Lung (tissue), 12 donors: Measurements from ENCODE around the gene SLC5A4. TPM values are rescaled to one million over a fixed set of nuclear protein-coding genes. Genes with fewer than 3 reads are reported as not detected.

Source experiments
- ATAC-seq: fragments of 200-7000 bp; cut with Tn5 transposase; one replicate; pipeline ENCODE4 v1.9.1; 2020; ENCODE audit warnings: moderate number of reproducible peaks; ENCODE audit not compliant: insufficient read depth, low FRiP score
- DNase-seq, 3 donors: peaks; one replicate each; pipeline ENCODE4 v3.0.0-alpha.2; 2013 to 2017
- H3K27ac ChIP-seq, 2 donors: one replicate each; pipeline ENCODE4 v1.5.1; 2013; ENCODE audit warnings: mild to moderate bottlenecking in 2 of 2, moderate library complexity in 2 of 2, control low read depth in 1 of 2, inconsistent platforms in 1 of 2, low read depth in 1 of 2, low read length in 1 of 2
- H3K27me3 ChIP-seq, 3 donors: one replicate each; pipeline ENCODE4 v1.5.1; 2013; ENCODE audit warnings: low read length in 2 of 3; ENCODE audit not compliant: control insufficient read depth in 3 of 3, insufficient read depth in 3 of 3
- H3K36me3 ChIP-seq, 4 donors: one replicate each; pipeline ENCODE4 v1.5.1; 2013; ENCODE audit warnings: low read length in 4 of 4, mild to moderate bottlenecking in 1 of 4, moderate library complexity in 1 of 4; ENCODE audit not compliant: control insufficient read depth in 4 of 4, insufficient read depth in 4 of 4
- H3K4me1 ChIP-seq, 5 donors: one replicate each; pipeline ENCODE4 v1.5.1; 2013; ENCODE audit warnings: low read length in 5 of 5, mild to moderate bottlenecking in 2 of 5, moderate library complexity in 1 of 5; ENCODE audit not compliant: control insufficient read depth in 5 of 5, insufficient read depth in 5 of 5
- H3K4me3 ChIP-seq: one replicate; pipeline ENCODE4 v1.5.1; 2013; ENCODE audit warnings: mild to moderate bottlenecking, control low read depth, moderate library complexity
- H3K9ac ChIP-seq, 2 donors: one replicate each; pipeline ENCODE4 v1.5.1; 2013; ENCODE audit warnings: low read length in 2 of 2, control low read depth in 1 of 2; ENCODE audit not compliant: insufficient read depth in 1 of 2
- H3K9me3 ChIP-seq, 4 donors: one replicate each; pipeline ENCODE4 v1.5.1; 2013; ENCODE audit warnings: low read length in 3 of 4, mild to moderate bottlenecking in 1 of 4, moderate library complexity in 1 of 4; ENCODE audit not compliant: control insufficient read depth in 4 of 4, insufficient read depth in 3 of 4
- WGBS, 2 donors: extraction: QIAGEN DNeasy Blood & Tissue Kit; methylation state at CpG; one replicate each; pipeline ENCODE4 v1.1.7; 2013; 5-methylcytosine and 5-hydroxymethylcytosine counted together
- polyA plus RNA-seq, 2 donors: library from polyadenylated mRNA; stranded (reverse); fragments of 200-250 nt; gene quantifications; one replicate each; pipeline ENCODE4 v1.2.1, GENCODE V29; 2013
- total RNA-seq, 2 donors: library from RNA; depleted of rRNA in 1 of 2; stranded (reverse); fragments of >200 nt in 1 of 2; gene quantifications; one replicate each; pipeline ENCODE4 v1.2.1, GENCODE V29; 2014 to 2021
- TF ChIP-seq, protein P1 (sequence below): IDR thresholded peaks from 2 replicates; pipeline ENCODE4 v1.5.1; 2012; ENCODE audit warnings: mild to moderate bottlenecking; ENCODE audit errors: control extremely low read depth, extremely low read depth
- donor health status: control.
- donor health status: control.
- donor health status: Bipolar disorder and iron deficiency.
- donor health status: healthy.
- donor health status: DM: yes; HTN: yes; CAD: no.

SLC5A4 gene
- total and polyA plus RNA-seq, 4 donors = 0.30 to 1.9 (median 0.95) TPM

DNA sequence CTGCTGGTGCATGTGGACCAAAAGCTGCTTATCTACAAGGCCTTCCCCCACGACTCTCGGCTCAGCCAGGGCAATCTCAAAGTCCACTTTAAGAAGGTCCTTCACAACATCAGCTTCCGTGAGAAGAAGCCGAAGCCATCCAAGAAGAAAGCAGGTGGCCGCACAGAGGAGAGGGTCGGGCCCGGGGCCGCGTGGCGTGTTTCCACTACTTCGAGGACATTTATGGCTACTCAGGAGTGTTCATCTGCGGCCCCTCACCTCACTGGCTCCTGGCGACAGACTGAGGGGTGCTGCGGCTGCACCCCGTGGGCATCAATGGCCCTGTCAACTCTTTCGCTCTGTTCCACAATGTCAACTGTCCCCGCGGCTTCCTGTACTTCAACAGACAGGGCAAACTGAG, 16.2 kb upstream of the SLC5A4 start:
- H3K36me3 ChIP-seq = no peaks in the 10 kb centered on the region
- no peak overlapping the region for H3K9ac ChIP-seq
- 90 to 92% methylated on average over 18 of the region's 18 CpGs for WGBS, 2 donors
- no peaks in the 10 kb centered on the region for H3K4me1 ChIP-seq
- no peak overlapping the region for H3K4me3 ChIP-seq
- TF ChIP-seq, protein P1, sequence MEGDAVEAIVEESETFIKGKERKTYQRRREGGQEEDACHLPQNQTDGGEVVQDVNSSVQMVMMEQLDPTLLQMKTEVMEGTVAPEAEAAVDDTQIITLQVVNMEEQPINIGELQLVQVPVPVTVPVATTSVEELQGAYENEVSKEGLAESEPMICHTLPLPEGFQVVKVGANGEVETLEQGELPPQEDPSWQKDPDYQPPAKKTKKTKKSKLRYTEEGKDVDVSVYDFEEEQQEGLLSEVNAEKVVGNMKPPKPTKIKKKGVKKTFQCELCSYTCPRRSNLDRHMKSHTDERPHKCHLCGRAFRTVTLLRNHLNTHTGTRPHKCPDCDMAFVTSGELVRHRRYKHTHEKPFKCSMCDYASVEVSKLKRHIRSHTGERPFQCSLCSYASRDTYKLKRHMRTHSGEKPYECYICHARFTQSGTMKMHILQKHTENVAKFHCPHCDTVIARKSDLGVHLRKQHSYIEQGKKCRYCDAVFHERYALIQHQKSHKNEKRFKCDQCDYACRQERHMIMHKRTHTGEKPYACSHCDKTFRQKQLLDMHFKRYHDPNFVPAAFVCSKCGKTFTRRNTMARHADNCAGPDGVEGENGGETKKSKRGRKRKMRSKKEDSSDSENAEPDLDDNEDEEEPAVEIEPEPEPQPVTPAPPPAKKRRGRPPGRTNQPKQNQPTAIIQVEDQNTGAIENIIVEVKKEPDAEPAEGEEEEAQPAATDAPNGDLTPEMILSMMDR = no peak
- no peaks in the 10 kb centered on the region for H3K9me3 ChIP-seq
- no peak for ATAC-seq
- no peak overlapping the region for H3K27ac ChIP-seq
- no peaks in the 10 kb centered on the region for H3K27me3 ChIP-seq
- DNase-seq = no peak

DNA sequence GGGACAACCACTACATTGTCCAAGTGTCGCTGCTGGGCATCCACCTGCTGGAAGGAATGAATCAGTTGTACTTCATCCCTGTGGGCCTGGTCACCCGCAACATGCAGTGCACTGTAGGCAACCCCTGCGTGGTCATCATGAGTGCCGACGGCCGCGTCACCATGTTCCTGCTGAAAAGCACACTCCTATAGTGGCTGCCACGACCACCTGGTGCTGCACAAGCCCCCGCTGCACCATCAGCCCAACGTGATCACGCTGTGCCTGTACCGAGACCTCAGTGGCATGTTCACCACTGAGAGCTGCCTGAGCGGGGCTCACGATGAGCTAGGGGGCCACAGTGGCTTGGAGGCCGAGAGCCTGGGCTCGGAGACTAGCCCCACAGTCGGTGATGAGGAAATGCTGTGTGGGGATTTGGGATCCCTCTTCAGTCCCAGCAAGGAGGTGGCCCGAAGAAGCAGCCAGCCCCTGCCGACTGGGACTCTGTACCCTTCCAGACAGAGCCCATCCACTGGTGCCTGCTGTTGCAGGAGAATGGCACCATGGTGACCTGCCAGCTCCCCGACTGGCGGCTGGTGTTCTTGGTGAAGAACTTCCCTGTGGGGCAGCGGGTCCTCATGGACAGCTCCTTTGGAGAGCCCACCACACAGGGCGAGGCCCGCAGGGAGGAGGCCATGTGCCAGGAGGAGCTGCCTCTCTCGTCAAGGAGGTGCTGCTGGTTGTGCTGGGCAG, 15.7 kb upstream of the SLC5A4 start:
- H3K36me3 ChIP-seq = no peaks in the 10 kb centered on the region
- no peak for DNase-seq
- no peak overlapping the region for H3K9ac ChIP-seq
- ATAC-seq = no peak
- H3K27me3 ChIP-seq = no peaks in the 10 kb centered on the region
- peaks cover 0 to 2% (median 0%) of the 10 kb centered on the region in 5 donors for H3K4me1 ChIP-seq
- no peaks in the 10 kb centered on the region for H3K9me3 ChIP-seq
- no peak overlapping the region for H3K27ac ChIP-seq
- no peak overlapping the region for H3K4me3 ChIP-seq
- TF ChIP-seq, protein P1 = no peak
- 91 to 92% methylated on average over 25 of the region's 25 CpGs for WGBS, 2 donors

DNA sequence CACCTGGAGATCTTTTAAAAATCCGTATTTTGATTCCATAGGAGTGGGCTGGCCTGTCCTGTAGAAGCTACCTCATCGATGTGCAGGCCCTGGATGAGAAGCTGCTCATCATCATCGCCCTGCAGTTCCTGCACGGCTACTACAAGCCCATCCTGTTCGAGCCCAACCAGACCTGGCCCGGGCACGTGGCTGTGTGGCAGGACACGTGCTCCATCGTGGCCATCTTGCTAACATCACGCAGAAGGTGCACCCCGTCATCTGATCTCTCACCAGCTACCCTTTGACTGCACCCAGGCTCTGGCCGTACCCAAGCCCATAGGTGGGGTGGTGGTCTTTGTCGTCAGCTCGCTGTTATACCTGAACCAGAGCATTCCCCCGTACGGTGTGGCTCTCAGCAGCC, 14.2 kb upstream of the SLC5A4 start:
- Histone ChIP-seq H3K27ac (no peak overlapping the region), H3K36me3 (no peaks in the 10 kb centered on the region), H3K4me3 (no peak overlapping the region), H3K9ac (no peak overlapping the region), H3K4me1 (peaks cover 0 to 2% (median 0%) of the 10 kb centered on the region in 5 donors), H3K27me3 (no peaks in the 10 kb centered on the region), H3K9me3 (no peaks in the 10 kb centered on the region)
- WGBS, 2 donors = 91 to 95% methylated on average over 16 of the region's 16 CpGs
- no peak for DNase-seq
- TF ChIP-seq, protein P1 = no peak
- no peak for ATAC-seq

DNA sequence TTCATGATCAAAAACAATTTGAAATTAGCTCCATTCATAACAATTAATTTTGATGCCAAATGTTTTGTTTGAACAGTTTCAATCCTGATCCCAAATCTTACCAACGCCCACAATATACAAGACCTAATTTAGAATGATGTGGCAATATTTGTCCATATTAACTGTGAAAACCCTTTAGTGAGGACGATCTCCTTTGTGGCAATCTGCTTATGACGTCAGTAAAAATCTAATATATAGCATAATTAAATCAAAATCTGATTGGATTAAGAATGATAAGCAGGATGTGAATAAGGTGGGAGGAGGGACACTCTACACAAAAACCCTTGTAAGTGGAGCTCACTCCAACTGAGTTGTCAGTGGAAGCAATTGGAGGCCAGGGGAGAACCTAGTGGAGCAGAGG, 11.9 kb upstream of the SLC5A4 start:
- Histone ChIP-seq H3K9ac (no peak overlapping the region), H3K4me1 (peaks cover 0 to 2% (median 0%) of the 10 kb centered on the region in 5 donors), H3K27ac (no peak overlapping the region), H3K27me3 (no peaks in the 10 kb centered on the region), H3K9me3 (no peaks in the 10 kb centered on the region), H3K36me3 (no peaks in the 10 kb centered on the region), H3K4me3 (no peak overlapping the region)
- DNase-seq = no peak
- TF ChIP-seq, protein P1 = no peak
- whole genome bisulfite sequencing, 2 donors = 67 to 78% methylated on average over 3 of the region's 3 CpGs
- no peak for ATAC-seq
